ENCODE data around the gene MT1HL1. TPM values are rescaled to one million over a fixed set of nuclear protein-coding genes. Genes with fewer than 3 reads are reported as not detected.

Gene MT1HL1
- total and polyA plus RNA-seq, 2 of the 4 experiments (the other 2 are of a cell fraction): not detected

DNA sequence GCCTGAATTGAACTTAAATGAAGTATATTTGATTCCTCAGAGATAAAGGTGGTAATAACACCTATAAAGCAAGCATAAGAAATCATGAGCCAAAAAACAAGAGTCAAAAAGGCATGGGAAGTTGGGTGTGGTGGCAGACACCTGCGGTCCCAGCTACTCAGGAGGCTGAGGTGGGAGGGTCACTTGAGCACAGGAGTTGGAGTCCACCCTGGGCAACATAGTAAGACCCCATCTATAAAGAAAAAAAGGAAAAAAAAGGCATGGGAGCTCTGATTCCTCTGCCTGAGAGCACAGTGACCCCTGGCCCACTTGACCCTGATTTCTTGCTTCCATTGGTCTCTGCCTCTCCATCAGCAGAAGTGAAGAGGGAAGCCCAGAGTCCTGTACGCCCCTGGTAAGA, 40.3 kb downstream of the MT1HL1 start:
- Histone ChIP-seq H3K4me1 (ENCODE audit: control insufficient read depth, insufficient read depth, low read length) (no peaks in the 10 kb centered on the region), H2BK15ac (ENCODE audit: low read depth, low read length) (no peak overlapping the region), H2BK5ac (ENCODE audit: low read depth, low read length, poor library complexity, severe bottlenecking) (no peak overlapping the region), H2AFZ (replicated peaks; ENCODE audit: low read length, poor library complexity) (no peak overlapping the region), H2AK9ac (replicated peaks; ENCODE audit: low read depth, low read length, poor library complexity) (no peak overlapping the region), H3K56ac (ENCODE audit: extremely low read depth, insufficient read depth, low read length) (no peak overlapping the region), H2AK5ac (ENCODE audit: low read depth, low read length) (no peak overlapping the region), H3K79me1 (ENCODE audit: low read depth in 1 of 2, low read length in 2 of 2) (no peaks in the 10 kb centered on the region), H4K20me1 (ENCODE audit: insufficient read depth, low read length) (no peaks in the 10 kb centered on the region), H3K27ac (ENCODE audit: insufficient read depth, low read length) (no peak overlapping the region), H2BK20ac (ENCODE audit: low read depth, low read length) (no peak overlapping the region), H3K4me3 (ENCODE audit: insufficient read depth, low read depth, low read length) (no peak overlapping the region), H3K27me3 (ENCODE audit: control insufficient read depth, insufficient read depth, low read length) (no peaks in the 10 kb centered on the region), H4K5ac (ENCODE audit: low read depth, low read length) (no peak overlapping the region), H2BK120ac (ENCODE audit: low read depth, low read length) (no peak overlapping the region), H4K8ac (ENCODE audit: low read depth in 2 of 2, low read length in 2 of 2) (no peak overlapping the region), H4K91ac (ENCODE audit: insufficient read depth, low read depth, low read length) (no peak overlapping the region), H3K9me3 (ENCODE audit: control insufficient read depth, insufficient read depth, low read length) (peaks cover 12% of the 10 kb centered on the region), H3K14ac (replicated peaks; ENCODE audit: low read depth, low read length) (no peak overlapping the region), H3K18ac (ENCODE audit: low read depth, low read length) (no peak overlapping the region), H3K36me3 (ENCODE audit: control insufficient read depth, insufficient read depth, low read length) (no peaks in the 10 kb centered on the region), H3K9ac (ENCODE audit: low read depth, low read length) (no peak overlapping the region), H3K4ac (ENCODE audit: low read depth, low read length) (no peak overlapping the region), H3K23ac (ENCODE audit: low read depth, low read length) (no peak overlapping the region), H3K4me2 (ENCODE audit: low read depth, low read length) (no peak overlapping the region), H3K9me1 (ENCODE audit: insufficient read depth, low read length) (no peaks in the 10 kb centered on the region)
- dilution Hi-C loops (cut with HindIII; ENCODE audit: low sequenced_read_pairs, unreplicated experiment): no loop called here
- in situ Hi-C loops (cut with MboI; ENCODE audit: low sequenced_read_pairs): no loop called here
- ChIA-PET POLR2A (ENCODE audit: unreplicated experiment) (no interaction called here), CTCF (no interaction called here)
- TF ChIP-seq RFX5 (IDR thresholded peaks at IDR 0.05; ENCODE audit: low read depth, low read length) (no peak), CEBPB (IDR thresholded peaks at IDR 0.05; ENCODE audit: low read depth, low read length) (no peak), CHD1 (IDR thresholded peaks at IDR 0.05; ENCODE audit: low read depth, low read length) (no peak), BHLHE40 (IDR thresholded peaks at IDR 0.05; ENCODE audit: low read depth, low read length) (no peak), RAD21 (IDR thresholded peaks at IDR 0.05; ENCODE audit: low read length) (no peak), MAZ (IDR thresholded peaks at IDR 0.05; ENCODE audit: borderline replicate concordance, low read depth, low read length) (no peak), POLR2A (IDR thresholded peaks at IDR 0.05; ENCODE audit: low read depth, low read length) (no peak), SMC3 (IDR thresholded peaks at IDR 0.05; ENCODE audit: low read depth, low read length) (no peak), NFE2L2 (IDR thresholded peaks at IDR 0.05; ENCODE audit: low read depth, low read length) (no peak), MAFK (IDR thresholded peaks at IDR 0.05; ENCODE audit: low read depth, low read length) (no peak), FOS (IDR thresholded peaks at IDR 0.05; ENCODE audit: low read depth, low read length) (no peak), MXI1 (IDR thresholded peaks at IDR 0.05; ENCODE audit: borderline replicate concordance, low read depth, low read length) (no peak), RCOR1 (IDR thresholded peaks at IDR 0.05; ENCODE audit: insufficient replicate concordance, low read length) (no peak)
- TF ChIP-seq, protein P1, sequence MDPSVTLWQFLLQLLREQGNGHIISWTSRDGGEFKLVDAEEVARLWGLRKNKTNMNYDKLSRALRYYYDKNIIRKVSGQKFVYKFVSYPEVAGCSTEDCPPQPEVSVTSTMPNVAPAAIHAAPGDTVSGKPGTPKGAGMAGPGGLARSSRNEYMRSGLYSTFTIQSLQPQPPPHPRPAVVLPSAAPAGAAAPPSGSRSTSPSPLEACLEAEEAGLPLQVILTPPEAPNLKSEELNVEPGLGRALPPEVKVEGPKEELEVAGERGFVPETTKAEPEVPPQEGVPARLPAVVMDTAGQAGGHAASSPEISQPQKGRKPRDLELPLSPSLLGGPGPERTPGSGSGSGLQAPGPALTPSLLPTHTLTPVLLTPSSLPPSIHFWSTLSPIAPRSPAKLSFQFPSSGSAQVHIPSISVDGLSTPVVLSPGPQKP (IDR thresholded peaks at IDR 0.05; ENCODE audit: borderline replicate concordance, low read depth, low read length): no peak
- TF ChIP-seq, protein P2, sequence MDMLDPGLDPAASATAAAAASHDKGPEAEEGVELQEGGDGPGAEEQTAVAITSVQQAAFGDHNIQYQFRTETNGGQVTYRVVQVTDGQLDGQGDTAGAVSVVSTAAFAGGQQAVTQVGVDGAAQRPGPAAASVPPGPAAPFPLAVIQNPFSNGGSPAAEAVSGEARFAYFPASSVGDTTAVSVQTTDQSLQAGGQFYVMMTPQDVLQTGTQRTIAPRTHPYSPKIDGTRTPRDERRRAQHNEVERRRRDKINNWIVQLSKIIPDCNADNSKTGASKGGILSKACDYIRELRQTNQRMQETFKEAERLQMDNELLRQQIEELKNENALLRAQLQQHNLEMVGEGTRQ (IDR thresholded peaks at IDR 0.05; ENCODE audit: low read depth, low read length): no peak
- TF ChIP-seq, protein P3, sequence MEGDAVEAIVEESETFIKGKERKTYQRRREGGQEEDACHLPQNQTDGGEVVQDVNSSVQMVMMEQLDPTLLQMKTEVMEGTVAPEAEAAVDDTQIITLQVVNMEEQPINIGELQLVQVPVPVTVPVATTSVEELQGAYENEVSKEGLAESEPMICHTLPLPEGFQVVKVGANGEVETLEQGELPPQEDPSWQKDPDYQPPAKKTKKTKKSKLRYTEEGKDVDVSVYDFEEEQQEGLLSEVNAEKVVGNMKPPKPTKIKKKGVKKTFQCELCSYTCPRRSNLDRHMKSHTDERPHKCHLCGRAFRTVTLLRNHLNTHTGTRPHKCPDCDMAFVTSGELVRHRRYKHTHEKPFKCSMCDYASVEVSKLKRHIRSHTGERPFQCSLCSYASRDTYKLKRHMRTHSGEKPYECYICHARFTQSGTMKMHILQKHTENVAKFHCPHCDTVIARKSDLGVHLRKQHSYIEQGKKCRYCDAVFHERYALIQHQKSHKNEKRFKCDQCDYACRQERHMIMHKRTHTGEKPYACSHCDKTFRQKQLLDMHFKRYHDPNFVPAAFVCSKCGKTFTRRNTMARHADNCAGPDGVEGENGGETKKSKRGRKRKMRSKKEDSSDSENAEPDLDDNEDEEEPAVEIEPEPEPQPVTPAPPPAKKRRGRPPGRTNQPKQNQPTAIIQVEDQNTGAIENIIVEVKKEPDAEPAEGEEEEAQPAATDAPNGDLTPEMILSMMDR (conservative IDR thresholded peaks at IDR 0.05; ENCODE audit: low read depth, low read length): no peak
- intact Hi-C loops (cut with micrococcal nuclease): no loop called here
- 20% methylated on average over 1 of the region's 2 CpGs; no CpG with 5 or more reads in 1 of the 2 experiments for WGBS, 2 experiments (ENCODE audit: extremely low coverage in 2 of 2, insufficient read length in 1 of 2)
- DNase-seq: no peak
- ATAC-seq (ENCODE audit: low read depth): no peak
- no TSS peak for BruUV-seq (replicated peaks)

Data from IMR-90 (cell line).